WTC11 (cell line): ENCODE data around the gene SPATA6.

Experiments
- CREM ChIP-seq: sonication (generic); formaldehyde crosslinking; IDR thresholded peaks from 2 replicates; pipeline ENCODE4 v1.8.1; 2022; ENCODE audit warnings: mild to moderate bottlenecking, missing genetic modification reagents, moderate library complexity
- MYBL2 ChIP-seq: sonication (generic); formaldehyde crosslinking; IDR thresholded peaks from 2 replicates; pipeline ENCODE4 v1.8.1; 2023; ENCODE audit warnings: mild to moderate bottlenecking, moderate library complexity, missing genetic modification reagents
- ZNF121 ChIP-seq: sonication (generic); formaldehyde crosslinking; IDR thresholded peaks from 2 replicates; pipeline ENCODE4 v1.8.0; 2023; ENCODE audit warnings: missing genetic modification reagents
- ZNF317 ChIP-seq: sonication (generic); formaldehyde crosslinking; IDR thresholded peaks from 2 replicates; pipeline ENCODE4 v1.8.1; 2023; ENCODE audit warnings: low read depth, mild to moderate bottlenecking, moderate library complexity, missing genetic modification reagents, borderline replicate concordance
- TF ChIP-seq, protein P1 (sequence below): sonication (generic); formaldehyde crosslinking; IDR thresholded peaks from 2 replicates; pipeline ENCODE4 v1.8.0; 2022; ENCODE audit warnings: mild to moderate bottlenecking, missing genetic modification reagents
- TF ChIP-seq, protein P2 (sequence below): sonication (generic); formaldehyde crosslinking; IDR thresholded peaks from 2 replicates; pipeline ENCODE4 v1.8.1; 2023; ENCODE audit warnings: mild to moderate bottlenecking, missing genetic modification reagents, moderate library complexity
- TF ChIP-seq, protein P3 (sequence below): sonication (generic); formaldehyde crosslinking; IDR thresholded peaks from 2 replicates; pipeline ENCODE4 v1.8.0; 2023; ENCODE audit warnings: mild to moderate bottlenecking, missing genetic modification reagents
- TF ChIP-seq, protein P4 (sequence below): fragments of 200-600 bp; IDR thresholded peaks from 2 replicates; pipeline ENCODE4 v1.8.0; 2022; ENCODE audit warnings: antibody characterized with exemption
- TF ChIP-seq, protein P5 (sequence below): fragments of 250-450 bp; sonication (Bioruptor Pico); IDR thresholded peaks from 2 replicates; pipeline ENCODE4 v1.9.0; 2021; ENCODE audit warnings: mild to moderate bottlenecking, borderline replicate concordance
- TF ChIP-seq, protein P6 (sequence below): sonication (generic); formaldehyde crosslinking; IDR thresholded peaks from 2 replicates; pipeline ENCODE4 v1.8.1; 2022; ENCODE audit warnings: mild to moderate bottlenecking, missing genetic modification reagents, moderate library complexity, borderline replicate concordance
- TF ChIP-seq, protein P7 (sequence below): sonication (generic); formaldehyde crosslinking; IDR thresholded peaks from 2 replicates; pipeline ENCODE4 v1.8.0; 2022; ENCODE audit warnings: mild to moderate bottlenecking, missing genetic modification reagents

DNA sequence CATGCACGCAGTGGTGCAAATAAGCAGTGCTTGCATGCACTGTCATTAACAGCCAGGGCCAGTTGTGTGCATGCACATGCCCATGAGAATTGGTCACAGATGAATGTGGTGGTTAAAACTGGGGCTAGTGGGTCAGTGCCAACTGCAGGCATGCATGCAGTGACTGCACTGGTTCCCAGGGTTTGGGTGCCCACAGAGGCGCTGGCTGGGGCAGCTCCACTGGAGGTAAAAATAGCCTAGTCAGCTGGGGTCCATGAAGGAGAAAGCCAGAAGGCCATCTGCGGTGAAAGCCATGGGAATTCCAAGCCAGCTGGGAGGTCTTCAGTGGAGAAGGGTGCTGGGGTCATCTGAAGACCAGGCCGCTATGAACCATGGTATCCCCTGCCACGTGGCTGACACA lies 179.3 kb downstream of the SPATA6 start:
- no peak for TF ChIP-seq ZNF317 (CRISPR knock-in tag)
- TF ChIP-seq, protein P1, sequence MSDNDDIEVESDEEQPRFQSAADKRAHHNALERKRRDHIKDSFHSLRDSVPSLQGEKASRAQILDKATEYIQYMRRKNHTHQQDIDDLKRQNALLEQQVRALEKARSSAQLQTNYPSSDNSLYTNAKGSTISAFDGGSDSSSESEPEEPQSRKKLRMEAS, result no peak
- TF ChIP-seq, protein P2, sequence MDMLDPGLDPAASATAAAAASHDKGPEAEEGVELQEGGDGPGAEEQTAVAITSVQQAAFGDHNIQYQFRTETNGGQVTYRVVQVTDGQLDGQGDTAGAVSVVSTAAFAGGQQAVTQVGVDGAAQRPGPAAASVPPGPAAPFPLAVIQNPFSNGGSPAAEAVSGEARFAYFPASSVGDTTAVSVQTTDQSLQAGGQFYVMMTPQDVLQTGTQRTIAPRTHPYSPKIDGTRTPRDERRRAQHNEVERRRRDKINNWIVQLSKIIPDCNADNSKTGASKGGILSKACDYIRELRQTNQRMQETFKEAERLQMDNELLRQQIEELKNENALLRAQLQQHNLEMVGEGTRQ (CRISPR knock-in tag), result no peak
- no peak for TF ChIP-seq ZNF121 (CRISPR knock-in tag)
- TF ChIP-seq, protein P3, sequence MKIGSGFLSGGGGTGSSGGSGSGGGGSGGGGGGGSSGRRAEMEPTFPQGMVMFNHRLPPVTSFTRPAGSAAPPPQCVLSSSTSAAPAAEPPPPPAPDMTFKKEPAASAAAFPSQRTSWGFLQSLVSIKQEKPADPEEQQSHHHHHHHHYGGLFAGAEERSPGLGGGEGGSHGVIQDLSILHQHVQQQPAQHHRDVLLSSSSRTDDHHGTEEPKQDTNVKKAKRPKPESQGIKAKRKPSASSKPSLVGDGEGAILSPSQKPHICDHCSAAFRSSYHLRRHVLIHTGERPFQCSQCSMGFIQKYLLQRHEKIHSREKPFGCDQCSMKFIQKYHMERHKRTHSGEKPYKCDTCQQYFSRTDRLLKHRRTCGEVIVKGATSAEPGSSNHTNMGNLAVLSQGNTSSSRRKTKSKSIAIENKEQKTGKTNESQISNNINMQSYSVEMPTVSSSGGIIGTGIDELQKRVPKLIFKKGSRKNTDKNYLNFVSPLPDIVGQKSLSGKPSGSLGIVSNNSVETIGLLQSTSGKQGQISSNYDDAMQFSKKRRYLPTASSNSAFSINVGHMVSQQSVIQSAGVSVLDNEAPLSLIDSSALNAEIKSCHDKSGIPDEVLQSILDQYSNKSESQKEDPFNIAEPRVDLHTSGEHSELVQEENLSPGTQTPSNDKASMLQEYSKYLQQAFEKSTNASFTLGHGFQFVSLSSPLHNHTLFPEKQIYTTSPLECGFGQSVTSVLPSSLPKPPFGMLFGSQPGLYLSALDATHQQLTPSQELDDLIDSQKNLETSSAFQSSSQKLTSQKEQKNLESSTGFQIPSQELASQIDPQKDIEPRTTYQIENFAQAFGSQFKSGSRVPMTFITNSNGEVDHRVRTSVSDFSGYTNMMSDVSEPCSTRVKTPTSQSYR (CRISPR knock-in tag), result no peak
- TF ChIP-seq, protein P4, sequence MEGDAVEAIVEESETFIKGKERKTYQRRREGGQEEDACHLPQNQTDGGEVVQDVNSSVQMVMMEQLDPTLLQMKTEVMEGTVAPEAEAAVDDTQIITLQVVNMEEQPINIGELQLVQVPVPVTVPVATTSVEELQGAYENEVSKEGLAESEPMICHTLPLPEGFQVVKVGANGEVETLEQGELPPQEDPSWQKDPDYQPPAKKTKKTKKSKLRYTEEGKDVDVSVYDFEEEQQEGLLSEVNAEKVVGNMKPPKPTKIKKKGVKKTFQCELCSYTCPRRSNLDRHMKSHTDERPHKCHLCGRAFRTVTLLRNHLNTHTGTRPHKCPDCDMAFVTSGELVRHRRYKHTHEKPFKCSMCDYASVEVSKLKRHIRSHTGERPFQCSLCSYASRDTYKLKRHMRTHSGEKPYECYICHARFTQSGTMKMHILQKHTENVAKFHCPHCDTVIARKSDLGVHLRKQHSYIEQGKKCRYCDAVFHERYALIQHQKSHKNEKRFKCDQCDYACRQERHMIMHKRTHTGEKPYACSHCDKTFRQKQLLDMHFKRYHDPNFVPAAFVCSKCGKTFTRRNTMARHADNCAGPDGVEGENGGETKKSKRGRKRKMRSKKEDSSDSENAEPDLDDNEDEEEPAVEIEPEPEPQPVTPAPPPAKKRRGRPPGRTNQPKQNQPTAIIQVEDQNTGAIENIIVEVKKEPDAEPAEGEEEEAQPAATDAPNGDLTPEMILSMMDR, result no peak
- no peak for TF ChIP-seq CREM (CRISPR knock-in tag)
- TF ChIP-seq, protein P5, sequence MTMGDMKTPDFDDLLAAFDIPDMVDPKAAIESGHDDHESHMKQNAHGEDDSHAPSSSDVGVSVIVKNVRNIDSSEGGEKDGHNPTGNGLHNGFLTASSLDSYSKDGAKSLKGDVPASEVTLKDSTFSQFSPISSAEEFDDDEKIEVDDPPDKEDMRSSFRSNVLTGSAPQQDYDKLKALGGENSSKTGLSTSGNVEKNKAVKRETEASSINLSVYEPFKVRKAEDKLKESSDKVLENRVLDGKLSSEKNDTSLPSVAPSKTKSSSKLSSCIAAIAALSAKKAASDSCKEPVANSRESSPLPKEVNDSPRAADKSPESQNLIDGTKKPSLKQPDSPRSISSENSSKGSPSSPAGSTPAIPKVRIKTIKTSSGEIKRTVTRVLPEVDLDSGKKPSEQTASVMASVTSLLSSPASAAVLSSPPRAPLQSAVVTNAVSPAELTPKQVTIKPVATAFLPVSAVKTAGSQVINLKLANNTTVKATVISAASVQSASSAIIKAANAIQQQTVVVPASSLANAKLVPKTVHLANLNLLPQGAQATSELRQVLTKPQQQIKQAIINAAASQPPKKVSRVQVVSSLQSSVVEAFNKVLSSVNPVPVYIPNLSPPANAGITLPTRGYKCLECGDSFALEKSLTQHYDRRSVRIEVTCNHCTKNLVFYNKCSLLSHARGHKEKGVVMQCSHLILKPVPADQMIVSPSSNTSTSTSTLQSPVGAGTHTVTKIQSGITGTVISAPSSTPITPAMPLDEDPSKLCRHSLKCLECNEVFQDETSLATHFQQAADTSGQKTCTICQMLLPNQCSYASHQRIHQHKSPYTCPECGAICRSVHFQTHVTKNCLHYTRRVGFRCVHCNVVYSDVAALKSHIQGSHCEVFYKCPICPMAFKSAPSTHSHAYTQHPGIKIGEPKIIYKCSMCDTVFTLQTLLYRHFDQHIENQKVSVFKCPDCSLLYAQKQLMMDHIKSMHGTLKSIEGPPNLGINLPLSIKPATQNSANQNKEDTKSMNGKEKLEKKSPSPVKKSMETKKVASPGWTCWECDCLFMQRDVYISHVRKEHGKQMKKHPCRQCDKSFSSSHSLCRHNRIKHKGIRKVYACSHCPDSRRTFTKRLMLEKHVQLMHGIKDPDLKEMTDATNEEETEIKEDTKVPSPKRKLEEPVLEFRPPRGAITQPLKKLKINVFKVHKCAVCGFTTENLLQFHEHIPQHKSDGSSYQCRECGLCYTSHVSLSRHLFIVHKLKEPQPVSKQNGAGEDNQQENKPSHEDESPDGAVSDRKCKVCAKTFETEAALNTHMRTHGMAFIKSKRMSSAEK (CRISPR knock-in tag), result no peak
- TF ChIP-seq, protein P6, sequence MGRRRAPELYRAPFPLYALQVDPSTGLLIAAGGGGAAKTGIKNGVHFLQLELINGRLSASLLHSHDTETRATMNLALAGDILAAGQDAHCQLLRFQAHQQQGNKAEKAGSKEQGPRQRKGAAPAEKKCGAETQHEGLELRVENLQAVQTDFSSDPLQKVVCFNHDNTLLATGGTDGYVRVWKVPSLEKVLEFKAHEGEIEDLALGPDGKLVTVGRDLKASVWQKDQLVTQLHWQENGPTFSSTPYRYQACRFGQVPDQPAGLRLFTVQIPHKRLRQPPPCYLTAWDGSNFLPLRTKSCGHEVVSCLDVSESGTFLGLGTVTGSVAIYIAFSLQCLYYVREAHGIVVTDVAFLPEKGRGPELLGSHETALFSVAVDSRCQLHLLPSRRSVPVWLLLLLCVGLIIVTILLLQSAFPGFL (CRISPR knock-in tag), result no peak
- TF ChIP-seq, protein P7, sequence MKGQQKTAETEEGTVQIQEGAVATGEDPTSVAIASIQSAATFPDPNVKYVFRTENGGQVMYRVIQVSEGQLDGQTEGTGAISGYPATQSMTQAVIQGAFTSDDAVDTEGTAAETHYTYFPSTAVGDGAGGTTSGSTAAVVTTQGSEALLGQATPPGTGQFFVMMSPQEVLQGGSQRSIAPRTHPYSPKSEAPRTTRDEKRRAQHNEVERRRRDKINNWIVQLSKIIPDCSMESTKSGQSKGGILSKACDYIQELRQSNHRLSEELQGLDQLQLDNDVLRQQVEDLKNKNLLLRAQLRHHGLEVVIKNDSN (CRISPR knock-in tag), result no peak
- TF ChIP-seq MYBL2 (CRISPR knock-in tag), result no peak
